Kidney epithelial cell (primary cell): ENCODE results near the gene LTBP2. TPM values are rescaled to one million over a fixed set of nuclear protein-coding genes. Genes with fewer than 3 reads are reported as not detected.
"Not testable (repeated sequence)": the region's sequence is repeated elsewhere in the genome, so short reads cannot be mapped to it uniquely, and the experiment has no call there.

ENCODE experiments used
- DNase-seq: peaks from one replicate; pipeline ENCODE4 v3.0.0-alpha.2; 2010; ENCODE audit warnings: low read depth
- H3K27me3 ChIP-seq: 2 replicates; pipeline ENCODE4 v1.6.0; 2011; ENCODE audit warnings: low read length; ENCODE audit not compliant: control insufficient read depth, insufficient read depth
- H3K36me3 ChIP-seq: 2 replicates; pipeline ENCODE4 v1.5.1; 2011; ENCODE audit warnings: low read length; ENCODE audit not compliant: control insufficient read depth, insufficient read depth
- H3K4me3 ChIP-seq: 2 replicates; pipeline ENCODE4 v1.5.1; 2011; ENCODE audit warnings: low read depth, mild to moderate bottlenecking, control low read depth, low read length
- CTCF ChIP-seq: IDR thresholded peaks from 2 replicates; pipeline ENCODE4 v1.5.1; 2011; ENCODE audit warnings: mild to moderate bottlenecking, moderate library complexity, low read length, control low read depth, inconsistent platforms; ENCODE audit not compliant: insufficient read depth, poor library complexity, severe bottlenecking
- total RNA-seq: library from RNA; depleted of rRNA; stranded (reverse); fragments of >200 nt; gene quantifications from 2 replicates; pipeline ENCODE4 v1.2.3, GENCODE V29; 2015

The LTBP2 gene
- total RNA-seq, 1 donor from 2014 or later, result 69.5 TPM

DNA sequence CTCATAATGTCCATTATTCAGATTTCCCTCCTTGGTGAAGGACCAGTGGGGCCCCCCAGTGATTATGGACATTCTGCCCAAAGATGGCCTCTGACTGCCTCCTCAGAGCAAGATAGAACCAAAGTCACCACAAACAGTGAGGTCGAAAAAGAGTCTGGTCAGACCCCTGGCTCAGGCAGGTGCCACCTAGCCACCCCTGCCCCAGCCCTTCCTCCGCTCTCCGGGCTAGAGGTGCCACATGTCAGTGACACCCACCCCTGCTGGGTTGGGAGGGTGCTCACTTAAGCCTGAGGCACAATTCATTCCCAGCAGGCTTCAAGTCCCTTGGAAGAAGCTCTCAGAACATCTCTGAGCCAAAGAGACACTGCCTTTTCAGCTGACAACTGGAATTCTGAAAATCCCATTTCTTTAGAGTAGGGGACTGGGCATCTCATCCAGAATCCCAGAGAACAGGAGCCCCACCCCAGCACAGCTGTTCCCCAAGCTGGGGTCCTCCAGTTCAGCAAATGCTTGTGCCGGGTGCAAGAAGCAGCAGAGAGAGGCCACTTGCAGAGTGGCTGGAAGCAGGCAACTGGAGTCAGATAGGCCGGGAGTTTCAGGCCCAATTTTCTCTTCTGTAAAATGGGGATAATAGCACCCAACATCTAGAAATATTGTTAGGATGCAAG is 68.1 kb downstream of the LTBP2 start:
- Histone ChIP-seq H3K27me3 (no peaks in the 10 kb centered on the region), H3K4me3 (no peak overlapping the region), H3K36me3 (no peaks in the 10 kb centered on the region)
- TF ChIP-seq CTCF, result no peak
- no peak for DNase-seq

- no peaks in the 10 kb centered on the region for H3K36me3 ChIP-seq
- DNase-seq, result no peak
- no peak overlapping the region for H3K4me3 ChIP-seq
- no peak for TF ChIP-seq CTCF
- no peaks in the 10 kb centered on the region for H3K27me3 ChIP-seq
Measured at GRCh38 chr14:74542056-74542685, 69.9 kb downstream of the LTBP2 start.

GRCh38 chr14:74541225-74541624 is 70.8 kb downstream of the LTBP2 start:
- H3K36me3 ChIP-seq, result no peaks in the 10 kb centered on the region
- TF ChIP-seq CTCF, result no peak
- no peak overlapping the region for H3K4me3 ChIP-seq
- no peak for DNase-seq
- no peaks in the 10 kb centered on the region for H3K27me3 ChIP-seq

DNA sequence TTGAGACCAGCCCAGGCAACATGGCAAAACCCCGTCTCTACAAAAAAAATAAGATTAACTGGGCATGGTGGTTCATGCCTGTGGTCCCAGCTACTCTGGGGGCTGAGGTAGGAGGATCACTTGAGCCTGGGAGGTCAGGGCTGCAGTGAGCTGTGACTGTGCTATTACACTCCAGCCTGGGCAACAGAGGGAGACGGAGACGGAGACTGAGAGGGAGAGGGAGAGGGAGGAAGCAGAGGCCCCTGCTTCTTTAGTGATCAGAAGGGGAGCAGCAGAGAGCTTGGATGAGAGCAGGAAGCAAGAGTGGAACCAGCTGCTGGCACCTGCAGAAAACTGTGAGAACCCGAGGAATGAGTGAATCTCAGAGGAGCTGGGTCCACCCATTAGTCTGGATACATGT is 72.5 kb downstream of the LTBP2 start:
- H3K36me3 ChIP-seq, result no peaks in the 10 kb centered on the region
- DNase-seq, result no peak
- TF ChIP-seq CTCF, result no peak

GRCh38 chr14:74538411-74539391 is 73.3 kb downstream of the LTBP2 start:
- DNase-seq, result no peak
- Histone ChIP-seq H3K4me3 (no peak overlapping the region), H3K36me3 (no peaks in the 10 kb centered on the region), H3K27me3 (no peaks in the 10 kb centered on the region)
- no peak for TF ChIP-seq CTCF

More for the DNA sequence above, 72.5 kb downstream of the LTBP2 start:
- no peaks in the 10 kb centered on the region for H3K27me3 ChIP-seq
- H3K4me3 ChIP-seq, result no peak overlapping the region

DNA sequence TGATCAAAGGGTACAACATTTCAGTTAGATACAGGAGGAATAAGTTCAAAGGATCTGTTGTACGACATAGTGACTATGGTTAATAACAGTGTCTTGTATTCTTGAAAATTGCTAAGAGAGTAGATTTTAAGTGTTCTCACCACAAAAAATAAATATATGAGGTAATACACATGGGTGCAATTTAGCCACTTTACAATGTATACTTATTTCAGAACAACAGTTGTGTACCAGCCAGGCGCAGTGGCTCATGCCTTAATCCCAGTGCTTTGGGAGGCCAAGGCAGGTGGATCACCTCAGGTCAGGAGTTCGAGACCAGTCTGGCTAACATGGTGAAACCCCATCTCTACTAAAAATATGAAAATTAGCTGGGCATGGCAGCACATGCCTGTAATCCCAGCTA is 75.7 kb downstream of the LTBP2 start:
- H3K36me3 ChIP-seq, result not testable (repeated sequence)

More for the DNA sequence above, 75.7 kb downstream of the LTBP2 start:
- DNase-seq, H3K27me3 ChIP-seq, H3K4me3 ChIP-seq: not testable (repeated sequence)
